Measurements from ENCODE around the gene VWA3B.

Gene VWA3B

GRCh38 chr2:98181346-98181745 is 94.4 kb downstream of the VWA3B start:
- no peak for DNase-seq

- DNase-seq, result no peak
Measured at GRCh38 chr2:98185801-98186200, 98.8 kb downstream of the VWA3B start.

GRCh38 chr2:98187194-98187593 is 100.2 kb downstream of the VWA3B start:
- no peak for DNase-seq

GRCh38 chr2:98188351-98189046 is 101.5 kb downstream of the VWA3B start:
- DNase-seq, result no peak

GRCh38 chr2:98191883-98192282 is 104.9 kb downstream of the VWA3B start:
- DNase-seq, result no peak

- no peak for DNase-seq
Measured at GRCh38 chr2:98201576-98201975, 114.6 kb downstream of the VWA3B start.

- DNase-seq, result no peak
Measured at GRCh38 chr2:98205889-98206288, 118.9 kb downstream of the VWA3B start.

- no peak for DNase-seq
Measured at GRCh38 chr2:98212092-98213000, 125.4 kb downstream of the VWA3B start.

GRCh38 chr2:98216616-98217015 is 129.6 kb downstream of the VWA3B start:
- DNase-seq, result no peak

- DNase-seq, result no peak
Measured at GRCh38 chr2:98219152-98219551, 132.2 kb downstream of the VWA3B start.

GRCh38 chr2:98233941-98234340 is 147.0 kb downstream of the VWA3B start:
- no peak for DNase-seq

- no peak for DNase-seq
Measured at GRCh38 chr2:98234776-98235175, 147.8 kb downstream of the VWA3B start.

- DNase-seq, result no peak
Measured at GRCh38 chr2:98236935-98237334, 150.0 kb downstream of the VWA3B start.

GRCh38 chr2:98240786-98241398 is 153.9 kb downstream of the VWA3B start:
- DNase-seq, result no peak

- no peak for DNase-seq
Measured at GRCh38 chr2:98241592-98241991, 154.6 kb downstream of the VWA3B start.

GRCh38 chr2:98242003-98242402 is 155.0 kb downstream of the VWA3B start:
- no peak for DNase-seq

- DNase-seq, result no peak
Measured at GRCh38 chr2:98245491-98245890, 158.5 kb downstream of the VWA3B start.

GRCh38 chr2:98247383-98247782 is 160.4 kb downstream of the VWA3B start:
- DNase-seq, result no peak

- no peak for DNase-seq
Measured at GRCh38 chr2:98252038-98252773, 165.2 kb downstream of the VWA3B start.

- no peak for DNase-seq
Measured at GRCh38 chr2:98253461-98254070, 166.6 kb downstream of the VWA3B start.

GRCh38 chr2:98254504-98255059 is 167.6 kb downstream of the VWA3B start:
- no peak for DNase-seq

- DNase-seq, result no peak
Measured at GRCh38 chr2:98258906-98259305, 171.9 kb downstream of the VWA3B start.

All from RPMI8226 (cell line).